Measurements from ENCODE around the gene CUL4A.

GRCh38 chr13:113299951-113300350 is 90.5 kb downstream of the CUL4A start:
- TF ChIP-seq CTCF (IDR thresholded peaks at IDR 0.05) (no peak), POLR2A (IDR thresholded peaks at IDR 0.05) (no peak)
